ENCODE data around the gene FRAS1. TPM values are rescaled to one million over a fixed set of nuclear protein-coding genes. Genes with fewer than 3 reads are reported as not detected.

Gene FRAS1
- total and polyA plus RNA-seq, 9 donors: 0.16 to 5.3 (median 1.4) TPM

GRCh38 chr4:78561677-78562076 is 504.6 kb downstream of the FRAS1 start:
- no peak for DNase-seq
- Histone ChIP-seq H3K36me3 (no peaks in the 10 kb centered on the region), H3K27ac (no peak overlapping the region), H3K9me3 (no peaks in the 10 kb centered on the region), H3K4me1 (ENCODE audit: insufficient read depth) (no peaks in the 10 kb centered on the region), H3K27me3 (no peaks in the 10 kb centered on the region), H3K4me3 (no peak overlapping the region)
- intact Hi-C loops (cut with DNase I): no loop called here
- TF ChIP-seq, protein P1, sequence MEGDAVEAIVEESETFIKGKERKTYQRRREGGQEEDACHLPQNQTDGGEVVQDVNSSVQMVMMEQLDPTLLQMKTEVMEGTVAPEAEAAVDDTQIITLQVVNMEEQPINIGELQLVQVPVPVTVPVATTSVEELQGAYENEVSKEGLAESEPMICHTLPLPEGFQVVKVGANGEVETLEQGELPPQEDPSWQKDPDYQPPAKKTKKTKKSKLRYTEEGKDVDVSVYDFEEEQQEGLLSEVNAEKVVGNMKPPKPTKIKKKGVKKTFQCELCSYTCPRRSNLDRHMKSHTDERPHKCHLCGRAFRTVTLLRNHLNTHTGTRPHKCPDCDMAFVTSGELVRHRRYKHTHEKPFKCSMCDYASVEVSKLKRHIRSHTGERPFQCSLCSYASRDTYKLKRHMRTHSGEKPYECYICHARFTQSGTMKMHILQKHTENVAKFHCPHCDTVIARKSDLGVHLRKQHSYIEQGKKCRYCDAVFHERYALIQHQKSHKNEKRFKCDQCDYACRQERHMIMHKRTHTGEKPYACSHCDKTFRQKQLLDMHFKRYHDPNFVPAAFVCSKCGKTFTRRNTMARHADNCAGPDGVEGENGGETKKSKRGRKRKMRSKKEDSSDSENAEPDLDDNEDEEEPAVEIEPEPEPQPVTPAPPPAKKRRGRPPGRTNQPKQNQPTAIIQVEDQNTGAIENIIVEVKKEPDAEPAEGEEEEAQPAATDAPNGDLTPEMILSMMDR (IDR thresholded peaks at IDR 0.05): no peak
- TF ChIP-seq EP300 (IDR thresholded peaks at IDR 0.05) (no peak), POLR2A (IDR thresholded peaks at IDR 0.05) (no peak)

DNA sequence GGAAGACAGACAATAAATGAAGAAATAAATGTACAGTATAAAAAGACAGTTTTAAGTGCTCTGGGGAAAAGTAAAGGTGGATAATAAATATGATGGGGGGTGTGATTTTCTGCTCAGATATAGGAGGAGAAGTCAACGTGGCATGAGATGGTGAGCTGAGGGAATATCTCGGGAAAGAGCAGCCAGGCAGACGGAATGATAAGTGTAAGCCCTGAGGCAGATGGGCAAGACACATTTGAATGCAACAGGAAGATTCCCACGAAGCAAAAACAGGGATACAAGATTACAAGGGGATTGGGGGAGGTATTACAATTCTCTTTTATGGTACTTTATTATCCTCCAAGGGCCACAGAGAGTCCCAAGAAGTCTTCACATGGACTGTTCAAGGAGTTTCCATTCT is 505.6 kb downstream of the FRAS1 start:
- Histone ChIP-seq H3K27me3 (no peaks in the 10 kb centered on the region), H3K4me3 (no peak overlapping the region), H3K4me1 (ENCODE audit: insufficient read depth) (no peaks in the 10 kb centered on the region), H3K27ac (no peak overlapping the region), H3K36me3 (no peaks in the 10 kb centered on the region), H3K9me3 (no peaks in the 10 kb centered on the region)
- no peak for DNase-seq
- TF ChIP-seq EP300 (IDR thresholded peaks at IDR 0.05): no peak
- TF ChIP-seq, protein P1 (IDR thresholded peaks at IDR 0.05): no peak
- no peak for TF ChIP-seq POLR2A (IDR thresholded peaks at IDR 0.05)
- intact Hi-C loops (cut with DNase I): no loop called here
- WGBS, 3 donors: 74 to 82% (median 77%) methylated on average over 4 of the region's 4 CpGs

GRCh38 chr4:78565971-78566372 is 508.8 kb downstream of the FRAS1 start:
- intact Hi-C loops (cut with DNase I): no loop called here
- H3K27ac ChIP-seq: no peak overlapping the region
- H3K4me3 ChIP-seq: no peak overlapping the region
- DNase-seq: no peak
- H3K27me3 ChIP-seq: no peaks in the 10 kb centered on the region
- H3K36me3 ChIP-seq: no peaks in the 10 kb centered on the region
- no peaks in the 10 kb centered on the region for H3K9me3 ChIP-seq
- peaks cover 2% of the 10 kb centered on the region for H3K4me1 ChIP-seq (ENCODE audit: insufficient read depth)
- 88 to 93% (median 91%) methylated on average over 2 of the region's 2 CpGs for whole genome bisulfite sequencing, 3 donors
- TF ChIP-seq EP300 (IDR thresholded peaks at IDR 0.05): no peak
- TF ChIP-seq, protein P1 (IDR thresholded peaks at IDR 0.05): no peak
- no peak for TF ChIP-seq POLR2A (IDR thresholded peaks at IDR 0.05)

DNA sequence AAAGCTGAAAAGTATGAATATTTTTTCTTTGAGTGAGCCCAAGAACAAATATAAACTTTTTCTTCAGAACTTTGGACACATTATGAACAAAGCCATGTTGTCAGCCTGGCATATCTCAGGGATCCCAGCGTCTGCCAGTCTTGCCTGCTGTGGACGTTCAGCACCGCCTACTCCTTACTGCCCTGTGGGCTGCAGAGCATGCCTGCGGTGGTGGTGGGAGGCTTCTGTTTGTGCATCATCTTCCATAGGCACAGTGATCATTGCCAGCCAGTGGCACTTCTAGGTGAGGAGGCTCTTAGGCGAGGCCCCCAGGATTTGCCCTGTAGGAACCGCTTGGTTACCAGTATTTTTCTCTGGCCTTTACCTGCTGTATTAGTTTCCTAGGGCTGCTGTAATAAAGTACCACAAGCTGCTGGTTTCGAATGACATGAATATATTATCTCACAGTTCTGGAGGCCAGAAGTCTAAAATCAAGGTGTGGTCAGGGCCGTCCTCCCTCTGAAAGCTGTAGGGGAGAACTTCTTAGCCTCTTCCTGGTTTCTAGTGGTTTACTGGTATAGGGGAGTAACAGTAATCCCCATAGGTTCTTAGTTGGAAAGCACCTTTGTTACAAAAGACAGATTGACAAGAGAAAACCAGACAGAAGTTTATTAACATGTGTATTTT is 509.8 kb downstream of the FRAS1 start:
- intact Hi-C loops (cut with DNase I): no loop called here
- no peak overlapping the region for H3K27ac ChIP-seq

More for the DNA sequence above, 509.8 kb downstream of the FRAS1 start:
- 92 to 93% (median 92%) methylated on average over 8 of the region's 8 CpGs for WGBS, 3 donors
- no peak for TF ChIP-seq POLR2A (IDR thresholded peaks at IDR 0.05)
- TF ChIP-seq, protein P1 (IDR thresholded peaks at IDR 0.05): no peak
- no peak for TF ChIP-seq EP300 (IDR thresholded peaks at IDR 0.05)
- peaks cover 2% of the 10 kb centered on the region for H3K4me1 ChIP-seq (ENCODE audit: insufficient read depth)
- H3K36me3 ChIP-seq: no peaks in the 10 kb centered on the region
- no peaks in the 10 kb centered on the region for H3K27me3 ChIP-seq
- no peak overlapping the region for H3K4me3 ChIP-seq
- H3K9me3 ChIP-seq: no peaks in the 10 kb centered on the region
- DNase-seq: no peak

Data from ovary (tissue), 9 donors.